ENCODE measurements around the gene RUVBL2. TPM values are rescaled to one million over a fixed set of nuclear protein-coding genes. Genes with fewer than 3 reads are reported as not detected.

The RUVBL2 gene
- total RNA-seq, 2 donors from 2014 or later = 54.1 to 151 TPM

DNA sequence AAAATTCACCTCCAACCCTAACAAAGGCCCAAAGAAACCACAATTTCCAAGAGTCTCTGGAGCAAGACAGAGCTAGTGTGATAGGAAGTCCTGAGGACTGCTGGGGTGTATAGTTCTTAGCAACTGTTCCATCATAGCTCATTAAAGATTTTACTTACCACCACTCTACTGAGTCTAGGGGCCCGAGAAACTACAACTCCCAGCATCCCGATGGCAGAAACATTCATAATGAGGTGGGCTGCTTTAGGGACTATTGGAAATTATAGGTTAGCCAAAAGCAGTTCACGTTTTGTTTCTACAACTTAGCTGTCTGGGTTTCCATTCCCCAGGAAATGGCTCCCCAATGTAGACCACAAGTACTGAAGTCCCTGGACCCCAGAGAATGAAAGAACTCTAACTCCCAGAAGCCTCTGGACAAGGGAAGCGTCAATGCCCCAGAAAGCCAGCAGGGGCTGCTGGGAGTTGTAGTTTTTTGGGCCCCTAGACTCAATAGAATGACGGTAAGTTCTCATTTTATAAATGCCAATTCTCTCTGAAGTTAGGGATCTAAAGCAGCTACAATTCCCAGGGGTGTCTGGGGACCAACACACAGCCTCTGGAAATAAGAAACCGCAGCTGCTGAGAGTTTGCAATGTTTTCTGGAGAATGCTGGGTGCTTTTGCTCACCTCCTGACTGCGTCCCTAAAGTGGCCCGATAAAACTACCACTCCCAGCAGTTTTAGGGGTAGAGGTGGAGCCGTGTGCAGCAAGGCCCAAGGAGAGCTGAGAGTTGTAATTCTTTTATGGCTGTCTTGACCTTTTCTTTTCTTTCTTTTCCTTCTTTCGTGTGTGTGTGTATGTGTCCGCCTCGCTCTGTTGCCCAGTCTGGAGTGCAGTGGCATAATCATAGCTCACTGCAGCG is 17.5 kb upstream of the RUVBL2 start:
- intact Hi-C loops (cut with DNase I) = no loop called here
- Histone ChIP-seq H3K27me3 (no peaks in the 10 kb centered on the region), H3K36me3 (no peaks in the 10 kb centered on the region), H3K9ac (ENCODE audit: low read depth in 2 of 2, low read length in 2 of 2) (no peak overlapping the region), H3K27ac (peak overlapping the region; percentile 59), H3K9me3 (no peaks in the 10 kb centered on the region), H3K4me1 (no peaks in the 10 kb centered on the region), H3K4me3 (no peak overlapping the region)
- TF ChIP-seq, protein P1, sequence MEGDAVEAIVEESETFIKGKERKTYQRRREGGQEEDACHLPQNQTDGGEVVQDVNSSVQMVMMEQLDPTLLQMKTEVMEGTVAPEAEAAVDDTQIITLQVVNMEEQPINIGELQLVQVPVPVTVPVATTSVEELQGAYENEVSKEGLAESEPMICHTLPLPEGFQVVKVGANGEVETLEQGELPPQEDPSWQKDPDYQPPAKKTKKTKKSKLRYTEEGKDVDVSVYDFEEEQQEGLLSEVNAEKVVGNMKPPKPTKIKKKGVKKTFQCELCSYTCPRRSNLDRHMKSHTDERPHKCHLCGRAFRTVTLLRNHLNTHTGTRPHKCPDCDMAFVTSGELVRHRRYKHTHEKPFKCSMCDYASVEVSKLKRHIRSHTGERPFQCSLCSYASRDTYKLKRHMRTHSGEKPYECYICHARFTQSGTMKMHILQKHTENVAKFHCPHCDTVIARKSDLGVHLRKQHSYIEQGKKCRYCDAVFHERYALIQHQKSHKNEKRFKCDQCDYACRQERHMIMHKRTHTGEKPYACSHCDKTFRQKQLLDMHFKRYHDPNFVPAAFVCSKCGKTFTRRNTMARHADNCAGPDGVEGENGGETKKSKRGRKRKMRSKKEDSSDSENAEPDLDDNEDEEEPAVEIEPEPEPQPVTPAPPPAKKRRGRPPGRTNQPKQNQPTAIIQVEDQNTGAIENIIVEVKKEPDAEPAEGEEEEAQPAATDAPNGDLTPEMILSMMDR (IDR thresholded peaks at IDR 0.05) = no peak
- no peak for DNase-seq

DNA sequence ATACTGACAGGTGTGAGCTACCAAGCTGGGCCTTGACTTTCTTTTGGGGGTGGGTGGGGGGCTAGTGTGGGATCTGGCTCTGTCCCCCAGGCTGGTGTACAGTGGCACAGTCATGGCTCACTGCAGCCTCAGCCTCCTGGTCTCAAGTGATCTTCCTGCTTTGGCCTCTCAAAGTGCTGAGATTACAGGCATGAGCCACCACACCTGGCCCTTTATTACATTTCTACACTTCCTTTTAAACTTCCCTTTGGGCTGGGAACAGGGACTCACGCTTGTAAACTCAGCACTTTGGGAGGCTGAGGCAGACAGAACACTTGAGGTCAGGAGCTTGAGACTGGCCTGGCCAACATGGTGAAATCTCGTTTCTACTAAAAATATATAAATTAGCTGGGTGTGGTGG is 16.6 kb upstream of the RUVBL2 start:
- Histone ChIP-seq H3K9me3 (no peaks in the 10 kb centered on the region), H3K27me3 (no peaks in the 10 kb centered on the region), H3K9ac (ENCODE audit: low read depth in 2 of 2, low read length in 2 of 2) (no peak overlapping the region), H3K4me3 (no peak overlapping the region), H3K27ac (peak overlapping the region; percentile 59), H3K4me1 (no peaks in the 10 kb centered on the region), H3K36me3 (no peaks in the 10 kb centered on the region)
- TF ChIP-seq, protein P1 (IDR thresholded peaks at IDR 0.05) = no peak
- intact Hi-C loops (cut with DNase I) = no loop called here
- no peak for DNase-seq

DNA sequence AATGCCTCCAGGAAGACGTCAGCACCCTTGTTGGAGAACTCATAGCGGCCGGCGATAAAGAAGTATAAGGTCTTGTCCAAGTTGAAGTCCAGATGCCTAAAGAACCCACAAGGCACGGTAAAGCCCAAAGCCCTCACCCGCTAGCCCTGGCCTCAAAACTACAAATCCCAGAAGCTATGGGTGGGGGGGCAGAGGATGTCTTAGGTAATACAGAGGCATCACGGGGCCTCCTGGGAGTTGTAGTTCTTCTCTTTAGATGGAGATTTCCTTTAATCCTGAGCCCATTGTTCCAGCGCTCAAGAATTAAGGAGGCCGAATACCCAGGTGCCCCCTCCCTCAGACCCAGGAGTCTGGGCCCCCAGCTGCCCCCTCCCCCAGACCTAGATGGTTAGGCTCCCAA is 11.4 kb upstream of the RUVBL2 start:
- intact Hi-C loops (cut with DNase I) = no loop called here
- no peaks in the 10 kb centered on the region for H3K9me3 ChIP-seq
- no peak overlapping the region for H3K9ac ChIP-seq (ENCODE audit: low read depth in 2 of 2, low read length in 2 of 2)
- DNase-seq = no peak
- H3K36me3 ChIP-seq = no peaks in the 10 kb centered on the region
- no peaks in the 10 kb centered on the region for H3K27me3 ChIP-seq
- H3K4me3 ChIP-seq = no peak overlapping the region
- TF ChIP-seq, protein P1 (IDR thresholded peaks at IDR 0.05) = no peak
- no peaks in the 10 kb centered on the region for H3K4me1 ChIP-seq
- no peak overlapping the region for H3K27ac ChIP-seq

DNA sequence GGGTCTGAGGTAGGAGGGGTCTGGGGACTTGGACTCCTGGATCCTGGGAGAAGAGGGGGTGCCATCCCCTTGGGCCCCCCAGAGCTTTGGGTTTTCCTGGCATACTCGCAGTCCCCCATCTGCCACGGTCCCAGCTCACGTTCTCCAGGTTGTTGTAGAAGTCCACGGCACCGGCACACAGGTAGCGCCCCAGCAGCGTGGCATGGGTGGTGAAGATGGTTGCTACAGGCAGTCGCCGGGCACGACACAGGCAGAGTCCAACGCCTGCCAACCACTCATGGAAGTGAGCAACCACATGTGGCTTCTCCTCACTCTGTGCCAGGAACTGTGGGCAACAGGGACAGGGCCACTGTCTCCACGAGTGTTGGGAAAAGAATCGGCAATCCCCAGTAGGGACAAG is 8.0 kb upstream of the RUVBL2 start:
- Histone ChIP-seq H3K27me3 (no peaks in the 10 kb centered on the region), H3K4me1 (no peaks in the 10 kb centered on the region), H3K4me3 (no peak overlapping the region), H3K9ac (ENCODE audit: low read depth in 2 of 2, low read length in 2 of 2) (no peak overlapping the region), H3K27ac (no peak overlapping the region), H3K9me3 (no peaks in the 10 kb centered on the region), H3K36me3 (no peaks in the 10 kb centered on the region)
- intact Hi-C loops (cut with DNase I) = no loop called here
- DNase-seq = no peak
- TF ChIP-seq, protein P1 (IDR thresholded peaks at IDR 0.05) = no peak

DNA sequence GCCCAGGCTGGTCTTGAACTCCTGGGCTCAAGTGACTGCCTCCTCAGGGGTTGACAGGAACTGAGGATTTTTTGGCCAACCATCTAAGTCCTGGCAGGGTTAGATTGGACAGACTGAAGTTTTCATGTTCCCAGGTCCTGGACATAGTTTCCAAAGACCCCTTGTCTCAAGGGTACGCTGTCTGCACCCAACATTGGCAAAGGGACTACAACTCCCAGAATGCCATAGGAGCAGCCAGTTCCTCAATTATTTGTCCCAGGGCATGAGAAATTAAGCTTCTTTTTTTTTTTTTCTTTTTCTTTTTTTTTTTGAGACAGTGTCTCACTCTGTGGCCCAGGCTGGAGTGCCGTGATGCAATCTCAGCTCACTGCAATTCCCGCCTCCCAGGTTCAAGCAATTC is 7.5 kb upstream of the RUVBL2 start:
- intact Hi-C loops (cut with DNase I) = no loop called here
- no peak for DNase-seq
- no peak overlapping the region for H3K9ac ChIP-seq (ENCODE audit: low read depth in 2 of 2, low read length in 2 of 2)

More for the DNA sequence above, 7.5 kb upstream of the RUVBL2 start:
- no peak overlapping the region for H3K4me3 ChIP-seq
- no peak overlapping the region for H3K27ac ChIP-seq
- no peaks in the 10 kb centered on the region for H3K36me3 ChIP-seq
- H3K27me3 ChIP-seq = no peaks in the 10 kb centered on the region
- no peaks in the 10 kb centered on the region for H3K9me3 ChIP-seq
- TF ChIP-seq, protein P1 (IDR thresholded peaks at IDR 0.05) = no peak
- peaks cover under 1% of the 10 kb centered on the region for H3K4me1 ChIP-seq

All from colonic mucosa (tissue), 4 donors.